GM10266 (cell line): Measurements from ENCODE around the gene C17orf67.

Experiments used
- DNase-seq: peaks from one replicate; pipeline ENCODE4 v3.0.0; 2012; ENCODE audit errors: extremely low spot score
- TF ChIP-seq, protein P1 (sequence below): IDR thresholded peaks from 2 replicates; pipeline ENCODE4 v1.5.1; 2012; ENCODE audit warnings: mild to moderate bottlenecking, low read depth; ENCODE audit not compliant: control insufficient read depth, insufficient read depth; ENCODE audit errors: missing control alignments

Gene C17orf67

DNA sequence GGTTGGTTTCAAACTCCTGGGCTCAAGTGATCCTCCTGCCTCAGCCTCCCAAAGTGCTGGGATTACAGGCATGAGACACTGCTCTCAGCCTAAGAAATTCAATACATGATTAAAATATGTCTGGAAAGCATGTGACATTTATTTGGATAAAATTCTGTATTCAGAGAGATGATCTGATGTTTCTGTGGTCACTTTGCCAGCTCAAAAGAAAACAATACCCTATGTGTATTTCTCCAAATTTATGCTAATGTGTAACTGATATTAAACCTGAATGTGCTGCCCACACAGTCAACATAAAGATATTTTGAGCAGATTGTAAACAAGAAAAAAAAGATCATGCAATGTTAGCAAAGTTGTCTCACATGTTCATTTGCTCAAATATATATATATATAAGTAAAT lies 16.7 kb downstream of the C17orf67 start:
- no peak for DNase-seq

DNA sequence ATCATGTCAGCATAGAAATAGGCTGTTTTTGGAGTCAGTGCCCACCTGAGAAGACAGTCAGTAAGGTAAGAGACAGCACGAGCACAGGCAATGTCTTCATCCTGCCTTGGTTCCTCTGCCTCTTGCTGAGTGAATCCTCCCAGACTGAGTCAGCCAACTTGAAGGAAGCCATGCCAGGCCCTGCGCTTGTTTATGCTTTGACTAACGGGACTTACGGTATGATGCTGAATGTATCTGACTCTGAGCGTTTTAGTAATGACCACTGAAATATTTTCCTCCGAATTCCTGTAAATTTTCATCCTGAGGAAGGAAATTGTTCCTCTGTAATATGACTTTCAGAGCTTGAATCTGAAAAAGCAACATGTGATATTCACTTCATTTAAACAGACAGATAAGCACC lies 18.0 kb downstream of the C17orf67 start:
- TF ChIP-seq, protein P1, sequence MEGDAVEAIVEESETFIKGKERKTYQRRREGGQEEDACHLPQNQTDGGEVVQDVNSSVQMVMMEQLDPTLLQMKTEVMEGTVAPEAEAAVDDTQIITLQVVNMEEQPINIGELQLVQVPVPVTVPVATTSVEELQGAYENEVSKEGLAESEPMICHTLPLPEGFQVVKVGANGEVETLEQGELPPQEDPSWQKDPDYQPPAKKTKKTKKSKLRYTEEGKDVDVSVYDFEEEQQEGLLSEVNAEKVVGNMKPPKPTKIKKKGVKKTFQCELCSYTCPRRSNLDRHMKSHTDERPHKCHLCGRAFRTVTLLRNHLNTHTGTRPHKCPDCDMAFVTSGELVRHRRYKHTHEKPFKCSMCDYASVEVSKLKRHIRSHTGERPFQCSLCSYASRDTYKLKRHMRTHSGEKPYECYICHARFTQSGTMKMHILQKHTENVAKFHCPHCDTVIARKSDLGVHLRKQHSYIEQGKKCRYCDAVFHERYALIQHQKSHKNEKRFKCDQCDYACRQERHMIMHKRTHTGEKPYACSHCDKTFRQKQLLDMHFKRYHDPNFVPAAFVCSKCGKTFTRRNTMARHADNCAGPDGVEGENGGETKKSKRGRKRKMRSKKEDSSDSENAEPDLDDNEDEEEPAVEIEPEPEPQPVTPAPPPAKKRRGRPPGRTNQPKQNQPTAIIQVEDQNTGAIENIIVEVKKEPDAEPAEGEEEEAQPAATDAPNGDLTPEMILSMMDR = no peak
- no peak for DNase-seq

More for the DNA sequence above, 16.7 kb downstream of the C17orf67 start:
- TF ChIP-seq, protein P1 = no peak

DNA sequence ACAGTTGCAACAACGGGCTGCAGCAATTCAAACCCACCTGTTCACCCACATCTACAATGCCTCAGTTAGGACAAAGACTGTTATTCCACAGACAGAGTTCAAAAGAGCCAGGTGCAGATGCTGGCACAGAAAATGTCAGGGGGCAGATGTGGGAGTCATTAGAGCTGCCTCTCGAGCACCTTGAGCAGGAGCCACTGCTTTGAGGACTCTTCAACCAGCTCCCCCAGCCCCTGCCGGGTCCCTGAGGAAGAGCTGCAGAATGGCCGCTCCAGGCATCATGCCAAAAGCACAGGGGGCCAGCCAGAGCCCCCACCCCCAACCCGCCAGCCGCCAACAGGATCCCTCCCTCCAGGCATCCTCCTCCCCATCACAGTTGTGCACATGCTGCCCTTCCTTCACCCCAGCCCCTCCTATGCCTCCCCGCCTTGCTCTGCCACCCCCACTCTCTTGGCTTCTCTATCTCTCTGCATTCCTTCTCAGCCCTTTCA lies 20.8 kb downstream of the C17orf67 start:
- TF ChIP-seq, protein P1 = no peak
- DNase-seq = no peak

DNA sequence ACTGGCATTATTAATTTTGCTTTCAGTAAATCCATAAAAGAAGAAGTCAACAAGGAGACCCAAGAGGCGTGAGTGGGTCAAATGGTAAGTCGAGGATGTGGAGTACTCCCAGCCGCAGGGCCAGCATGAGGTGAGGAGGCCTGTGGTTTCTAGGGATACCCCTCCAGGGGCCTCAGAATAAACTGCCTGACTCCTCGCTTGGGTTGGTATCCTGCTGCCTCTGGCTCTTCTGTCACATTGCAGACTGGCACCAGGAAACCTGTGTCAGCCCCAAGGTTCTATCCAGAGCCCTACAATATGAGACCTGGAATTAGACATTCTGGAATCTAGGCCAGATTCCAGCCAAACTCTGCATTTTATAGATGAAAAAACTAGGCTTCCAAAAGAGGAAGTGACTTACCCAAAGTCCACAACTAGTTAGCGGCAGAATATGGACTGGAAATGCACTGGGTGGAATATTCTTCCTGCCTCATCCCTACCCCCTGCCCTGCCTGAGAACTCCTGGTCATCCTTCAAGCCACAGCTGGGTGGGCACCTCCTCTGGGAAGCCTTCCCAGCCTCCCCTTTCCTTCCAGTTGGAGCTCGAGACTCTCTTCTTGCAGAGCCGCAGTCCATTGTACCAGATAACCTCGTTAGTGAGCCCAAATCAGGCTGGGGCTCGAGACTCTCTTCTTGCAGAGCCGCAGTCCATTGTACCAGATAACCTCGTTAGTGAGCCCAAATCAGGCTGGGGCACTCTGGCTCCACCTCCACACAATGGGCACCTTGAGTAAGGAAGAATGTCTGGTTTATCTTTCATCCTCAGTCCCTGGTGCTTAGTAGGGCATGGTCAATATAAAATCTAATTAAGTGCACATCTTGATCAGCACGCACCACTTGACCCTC lies 22.6 kb downstream of the C17orf67 start:
- DNase-seq = no peak
- TF ChIP-seq, protein P1 = no peak

DNA sequence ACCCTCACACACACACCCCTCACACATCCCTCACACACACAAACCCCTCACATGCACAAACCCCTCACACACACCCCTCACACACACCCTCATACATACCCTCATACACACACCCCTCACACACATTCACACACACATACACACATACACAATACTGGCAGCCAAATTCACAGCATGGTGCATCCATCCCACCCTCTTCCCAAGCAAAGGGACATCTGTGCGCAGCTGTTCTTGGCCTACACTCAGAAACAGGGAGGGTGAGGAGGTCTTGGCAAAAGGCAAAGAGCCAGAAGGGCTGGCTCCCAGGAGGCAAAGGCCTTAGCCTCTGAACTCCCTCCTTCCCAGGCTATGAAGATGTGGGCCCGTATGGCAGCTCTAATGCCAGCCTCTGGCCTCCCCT lies 23.4 kb downstream of the C17orf67 start:
- TF ChIP-seq, protein P1 = no peak
- no peak for DNase-seq

DNA sequence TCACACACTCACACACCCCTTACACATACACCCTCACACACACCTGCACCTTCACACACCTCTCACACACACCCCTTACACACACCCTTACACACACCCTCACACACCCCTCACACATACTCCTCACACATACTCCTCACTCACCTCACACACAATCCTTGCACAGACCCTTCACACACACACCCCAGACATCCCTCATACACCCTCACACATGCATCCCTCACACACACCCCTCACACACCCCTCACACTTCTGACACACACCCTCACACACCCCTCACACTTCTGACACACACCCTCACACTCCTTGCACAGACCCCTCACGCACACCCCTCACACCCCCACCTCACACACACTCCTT lies 23.9 kb downstream of the C17orf67 start:
- TF ChIP-seq, protein P1 = no peak
- no peak for DNase-seq
